CD4-positive, alpha-beta T cell (primary cell): ENCODE results near the gene LYPLAL1. TPM values are rescaled to one million over a fixed set of nuclear protein-coding genes. Genes with fewer than 3 reads are reported as not detected.

ENCODE experiments used
- ATAC-seq: fragments of 200-7000 bp; cut with Tn5 transposase; one replicate; pipeline ENCODE4 v1.10.0; 2022; ENCODE audit warnings: mild to moderate bottlenecking; ENCODE audit not compliant: poor library complexity
- CTCF ChIA-PET: fragments of 350-600 bp; sonication (Branson Sonifier 250); formaldehyde crosslinking; loops from one replicate; lab custom pipeline; 2021; ENCODE audit warnings: antibody characterized with exemption, inconsistent platforms; lab: Charles Lee
- POLR2A ChIA-PET: fragments of 350-600 bp; sonication (Branson Sonifier 250); formaldehyde crosslinking; loops from one replicate; lab custom pipeline; 2021; ENCODE audit warnings: antibody characterized with exemption, inconsistent platforms; lab: Charles Lee
- DNase-seq, 14 experiments: peaks; one replicate each; pipeline ENCODE4 v3.0.0-alpha.2; 2013 to 2020; ENCODE audit warnings: mixed read lengths in 2 of 14
- H3K27ac ChIP-seq, 2 donors: one replicate each; pipeline versions ENCODE4 v1.5.1 to v1.7.0; 2013; ENCODE audit warnings: low read length in 2 of 2, low read depth in 1 of 2, mild to moderate bottlenecking in 1 of 2
- H3K27me3 ChIP-seq, 2 experiments: 1 replicate in 1 of 2; 2 replicates in 1 of 2; pipeline versions ENCODE4 v1.6.1 to v1.7.0; 2013; ENCODE audit warnings: low read length in 2 of 2, control low read depth in 1 of 2, mild to moderate bottlenecking in 1 of 2, moderate library complexity in 1 of 2; ENCODE audit not compliant: insufficient read depth in 2 of 2, control insufficient read depth in 1 of 2
- H3K36me3 ChIP-seq: one replicate; pipeline ENCODE4 v1.6.1; 2013; ENCODE audit warnings: low read length, control low read depth; ENCODE audit not compliant: insufficient read depth
- H3K4me1 ChIP-seq: one replicate; pipeline ENCODE4 v1.6.1; 2013; ENCODE audit warnings: low read length, control low read depth; ENCODE audit not compliant: insufficient read depth
- H3K4me3 ChIP-seq: one replicate; pipeline ENCODE4 v1.5.1; 2013; ENCODE audit warnings: mild to moderate bottlenecking, low read length, moderate library complexity
- H3K9me3 ChIP-seq, 2 experiments: 1 replicate in 1 of 2; 2 replicates in 1 of 2; pipeline versions ENCODE4 v1.6.1 to v1.7.0; 2013; ENCODE audit warnings: low read length in 2 of 2, mild to moderate bottlenecking in 2 of 2, control low read depth in 1 of 2, moderate library complexity in 1 of 2; ENCODE audit not compliant: control insufficient read depth in 1 of 2, insufficient read depth in 1 of 2
- H3K27ac Mint-ChIP-seq: one replicate; pipeline ENCODE4 v1.8.0; 2020; ENCODE audit warnings: mixed read lengths
- H3K27me3 Mint-ChIP-seq: one replicate; pipeline ENCODE4 v1.8.0; 2021; ENCODE audit warnings: mixed read lengths
- H3K36me3 Mint-ChIP-seq: one replicate; pipeline ENCODE4 v1.8.0; 2021; ENCODE audit warnings: low read depth, mixed read lengths
- H3K4me1 Mint-ChIP-seq: one replicate; pipeline ENCODE4 v1.8.0; 2021; ENCODE audit warnings: low read depth, mixed read lengths
- H3K4me3 Mint-ChIP-seq: one replicate; pipeline ENCODE4 v1.8.0; 2020; ENCODE audit warnings: mild to moderate bottlenecking, mixed read lengths
- H3K9me3 Mint-ChIP-seq: one replicate; pipeline ENCODE4 v1.8.0; 2020; ENCODE audit warnings: mixed read lengths
- intact Hi-C, 2 experiments: fragments of 100-400 bp; cut with DNase I in 1 of 2; cut with micrococcal nuclease in 1 of 2; formaldehyde crosslinking; loops; one replicate each; pipeline versions ENCODE4 v1.15.1 to v1.9.0; 2023 to 2025; cut with DNase I, micrococcal nuclease
- polyA plus RNA-seq, 2 donors: library from polyadenylated mRNA; unstranded; fragments of 120-200 nt; gene quantifications; one replicate each; pipeline ENCODE4 v1.2.1, GENCODE V29; 2013
- total RNA-seq, 174 experiments: library from RNA in 2 of 174; stranded (reverse) in 2 of 174; gene quantifications; one replicate each; pipeline ENCODE4 v1.2.3 and lab custom pipeline; 2021 to 2026
- TF ChIP-seq, protein P1 (sequence below): fragments of 200-600 bp; IDR thresholded peaks from one replicate; pipeline ENCODE4 v1.8.0; 2022; ENCODE audit warnings: antibody characterized with exemption, mild to moderate bottlenecking

Gene LYPLAL1
- total RNA-seq (10 to 100 TPM in 1 of 2 experiments, 1 to 10 TPM in 1; 8.2 to 10.0 TPM), total RNA-seq (lab: John Stamatoyannopoulos, UW) (5.1 to 23.1 (median 15.0) reads per million in 172 experiments)
- polyA plus RNA-seq (2013, experiment 1 of 2), result 13.4 TPM
- 15.3 TPM for polyA plus RNA-seq (2013, experiment 2 of 2)

DNA sequence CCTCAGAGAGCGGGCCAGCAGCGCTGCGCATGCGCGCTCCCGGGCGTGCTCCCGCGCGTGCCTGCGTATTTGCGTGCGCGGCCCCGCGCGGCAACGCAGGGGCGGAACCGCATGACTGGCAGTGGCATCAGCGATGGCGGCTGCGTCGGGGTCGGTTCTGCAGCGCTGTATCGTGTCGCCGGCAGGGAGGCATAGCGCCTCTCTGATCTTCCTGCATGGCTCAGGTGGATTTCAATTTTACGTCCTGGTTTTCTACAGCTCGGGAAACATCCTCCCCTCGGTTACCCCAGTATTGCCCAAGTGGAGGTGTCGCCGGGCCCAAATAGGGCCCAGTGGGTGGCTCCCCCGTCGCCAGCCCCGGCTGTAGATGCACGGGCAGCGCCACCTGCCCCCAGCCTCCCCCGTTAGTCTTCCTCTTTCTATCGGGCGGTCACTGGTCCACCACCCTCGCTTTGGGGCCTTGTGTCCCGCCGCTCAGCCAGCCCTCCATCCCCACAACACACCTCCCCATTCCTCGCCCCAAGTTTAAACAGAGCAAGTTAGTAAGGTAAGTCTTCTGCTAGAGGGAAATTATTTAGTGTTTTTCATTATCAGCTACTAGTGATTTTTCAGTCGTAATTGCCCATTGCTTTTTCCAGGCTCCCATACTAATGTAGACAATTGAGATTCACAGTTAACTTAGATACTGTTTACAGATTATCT is at the start of gene LYPLAL1:
TSS of gene LYPLAL1 (plus strand) at position 121 of the 702 bp plus-strand sequence. CDS start at position 134, 13 bp downstream.
- Mint-ChIP-seq H3K4me1 (peaks cover 56% of the 10 kb centered on the region), H3K27ac (peak within 1 kb of the TSS; percentile 92), H3K36me3 (peaks cover 24% of the 10 kb centered on the region), H3K4me3 (peak within 1 kb of the TSS; percentile 95), H3K27me3 (no peaks in the 10 kb centered on the region), H3K9me3 (no peaks in the 10 kb centered on the region)
- DNase-seq (peak; percentile 76 to 95 (median 87)), ATAC-seq (peak; percentile 91)
- Histone ChIP-seq H3K27me3 (no peaks in the 10 kb centered on the region), H3K4me3 (peak within 1 kb of the TSS; percentile 84), H3K4me1 (peaks cover 11% of the 10 kb centered on the region), H3K27ac (peak within 1 kb of the TSS; percentile 45 to 74), H3K36me3 (no peaks in the 10 kb centered on the region), H3K9me3 (no peaks in the 10 kb centered on the region)
- TF ChIP-seq, protein P1, sequence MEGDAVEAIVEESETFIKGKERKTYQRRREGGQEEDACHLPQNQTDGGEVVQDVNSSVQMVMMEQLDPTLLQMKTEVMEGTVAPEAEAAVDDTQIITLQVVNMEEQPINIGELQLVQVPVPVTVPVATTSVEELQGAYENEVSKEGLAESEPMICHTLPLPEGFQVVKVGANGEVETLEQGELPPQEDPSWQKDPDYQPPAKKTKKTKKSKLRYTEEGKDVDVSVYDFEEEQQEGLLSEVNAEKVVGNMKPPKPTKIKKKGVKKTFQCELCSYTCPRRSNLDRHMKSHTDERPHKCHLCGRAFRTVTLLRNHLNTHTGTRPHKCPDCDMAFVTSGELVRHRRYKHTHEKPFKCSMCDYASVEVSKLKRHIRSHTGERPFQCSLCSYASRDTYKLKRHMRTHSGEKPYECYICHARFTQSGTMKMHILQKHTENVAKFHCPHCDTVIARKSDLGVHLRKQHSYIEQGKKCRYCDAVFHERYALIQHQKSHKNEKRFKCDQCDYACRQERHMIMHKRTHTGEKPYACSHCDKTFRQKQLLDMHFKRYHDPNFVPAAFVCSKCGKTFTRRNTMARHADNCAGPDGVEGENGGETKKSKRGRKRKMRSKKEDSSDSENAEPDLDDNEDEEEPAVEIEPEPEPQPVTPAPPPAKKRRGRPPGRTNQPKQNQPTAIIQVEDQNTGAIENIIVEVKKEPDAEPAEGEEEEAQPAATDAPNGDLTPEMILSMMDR, result no peak
- POLR2A ChIA-PET, result interaction anchor here (1.0 to 1.6 kb wide), 5 partner anchors 10 to 889 kb away, joined by 4 to 9 read pairs (median 8); partner anchors contain the start of genes RRP15 and TGFB2
- CTCF ChIA-PET, result interaction anchor here (2.2 kb wide), 1 partner anchor 15 kb away, joined by 5 read pairs; no protein-coding TSS in a partner anchor
- intact Hi-C loops, result loop anchor here in 1 of 2 experiments (5.0 to 10.0 kb wide), 4 partner anchors 868 to 1539 kb away; partner anchors contain the start of genes GPATCH2, IARS2, RRP15 and SPATA17

DNA sequence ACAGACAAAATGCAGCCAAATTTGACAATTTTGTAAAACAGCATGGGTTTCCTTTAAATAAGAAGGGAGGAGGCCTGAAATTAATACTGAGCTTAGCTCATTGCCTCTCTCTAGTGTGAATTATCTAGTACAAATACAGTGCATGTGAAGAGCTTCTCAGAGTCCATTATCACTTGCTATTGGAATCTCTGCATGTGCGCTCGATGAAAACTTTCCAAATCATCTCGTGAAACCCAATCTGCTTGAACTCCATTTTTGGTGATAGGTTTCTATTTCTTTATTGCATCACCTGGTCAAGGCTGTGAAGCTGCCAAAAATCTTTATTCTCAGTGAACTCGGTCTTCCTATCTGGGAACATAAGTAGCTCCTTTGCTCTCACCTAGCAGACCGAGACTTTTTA is 49.5 kb upstream of the LYPLAL1 start:
- TF ChIP-seq, protein P1, result no peak
- DNase-seq (no peak), ATAC-seq (no peak)
- intact Hi-C loops, result no loop called here
- Histone ChIP-seq H3K36me3 (no peaks in the 10 kb centered on the region), H3K27ac (no peak overlapping the region), H3K9me3 (no peaks in the 10 kb centered on the region), H3K4me3 (no peak overlapping the region), H3K4me1 (no peaks in the 10 kb centered on the region), H3K27me3 (no peaks in the 10 kb centered on the region)
- ChIA-PET POLR2A (no interaction called here), CTCF (no interaction called here)
- H3K36me3 Mint-ChIP-seq, result no peaks in the 10 kb centered on the region
- no peaks in the 10 kb centered on the region for H3K9me3 Mint-ChIP-seq
- no peak overlapping the region for H3K27ac Mint-ChIP-seq
- no peaks in the 10 kb centered on the region for H3K27me3 Mint-ChIP-seq
- no peaks in the 10 kb centered on the region for H3K4me1 Mint-ChIP-seq
- H3K4me3 Mint-ChIP-seq, result no peak overlapping the region

DNA sequence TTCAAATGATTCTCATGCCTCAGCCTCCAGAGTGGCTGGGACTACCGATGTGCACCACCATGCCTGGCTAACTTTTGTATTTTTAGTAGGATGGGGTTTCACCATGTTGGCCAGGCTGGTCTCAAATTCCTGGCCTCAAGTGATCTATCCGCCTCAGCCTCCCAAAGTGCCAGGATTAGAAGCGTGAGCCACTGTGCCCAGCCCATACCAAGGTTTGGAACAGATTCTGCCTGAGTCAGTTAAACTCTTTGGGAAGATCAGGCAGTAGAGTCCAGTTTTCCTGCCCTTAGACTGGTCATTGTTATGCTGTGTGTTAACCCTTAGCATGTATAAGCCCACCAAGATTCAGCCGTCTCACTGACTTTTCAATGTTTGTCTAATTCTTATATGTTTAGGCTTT is 48.3 kb upstream of the LYPLAL1 start:
- Histone ChIP-seq H3K4me3 (no peak overlapping the region), H3K9me3 (no peaks in the 10 kb centered on the region), H3K27me3 (no peaks in the 10 kb centered on the region), H3K36me3 (no peaks in the 10 kb centered on the region), H3K4me1 (no peaks in the 10 kb centered on the region), H3K27ac (no peak overlapping the region)
- no peak for DNase-seq
- no peak for ATAC-seq
- no peaks in the 10 kb centered on the region for H3K27me3 Mint-ChIP-seq
- POLR2A ChIA-PET, result no interaction called here
- intact Hi-C loops, result no loop called here
- H3K4me3 Mint-ChIP-seq, result no peak overlapping the region
- TF ChIP-seq, protein P1, result no peak
- CTCF ChIA-PET, result no interaction called here
- H3K9me3 Mint-ChIP-seq, result no peaks in the 10 kb centered on the region
- H3K27ac Mint-ChIP-seq, result no peak overlapping the region
- no peaks in the 10 kb centered on the region for H3K4me1 Mint-ChIP-seq
- no peaks in the 10 kb centered on the region for H3K36me3 Mint-ChIP-seq
